Measurements from ENCODE around the gene KCNAB3.

Gene KCNAB3

GRCh38 chr17:7883781-7884386, 45.8 kb downstream of the KCNAB3 start:
- H3K4me2 ChIP-seq, result peak overlapping the region; percentile 63 to 95 (median 83)
- peaks cover 0 to 24% (median 5%) of the 10 kb centered on the region in 11 experiments; a peak in 11 of 22 replicates for H3K36me3 ChIP-seq
- peak overlapping the region; percentile 38 to 97 (median 57) for H3K4me3 ChIP-seq
- no peaks in the 10 kb centered on the region for H3K27me3 ChIP-seq
- peak overlapping the region; percentile 75 to 96 (median 81) for H3K9ac ChIP-seq
- no peaks in the 10 kb centered on the region for H3K9me3 ChIP-seq (replicated peaks in 1 of 11)
- peak overlapping the region; percentile 66 to 98 (median 88); a peak in 21 of 22 replicates for H3K27ac ChIP-seq
- H3K4me1 ChIP-seq, result peaks cover 56 to 65% (median 59%) of the 10 kb centered on the region in 10 experiments
- no peak for TF ChIP-seq Cebpa-rat (IDR thresholded peaks at IDR 0.05)
- H4K20me1 ChIP-seq, result peaks cover 0 to 13% (median 12%) of the 10 kb centered on the region in 11 experiments; a peak in 17 of 22 replicates

- peaks cover 0 to 32% (median 9%) of the 10 kb centered on the region in 11 experiments; a peak in 14 of 22 replicates for H3K36me3 ChIP-seq
- H4K20me1 ChIP-seq, result peaks cover 0 to under 1% (median 0%) of the 10 kb centered on the region in 11 experiments; a peak in 3 of 22 replicates
- no peak overlapping the region for H3K4me3 ChIP-seq
- peaks cover 45 to 53% (median 49%) of the 10 kb centered on the region in 10 experiments for H3K4me1 ChIP-seq
- H3K9me3 ChIP-seq (replicated peaks in 1 of 11), result no peaks in the 10 kb centered on the region
- H3K27ac ChIP-seq, result peak overlapping the region in 8 of 11 experiments; percentile 82 to 98 (median 92); a peak in 8 of 22 replicates
- H3K9ac ChIP-seq, result peak overlapping the region in 3 of 11 experiments; percentile 4 to 92 (median 80); a peak in 2 of 22 replicates
- H3K4me2 ChIP-seq, result peak overlapping the region; percentile 63 to 95 (median 83)
- H3K27me3 ChIP-seq, result no peaks in the 10 kb centered on the region
- no peak for TF ChIP-seq Cebpa-rat (IDR thresholded peaks at IDR 0.05)
These were observed 47.0 kb downstream of the KCNAB3 start for GRCh38 chr17:7882629-7883028.

- Histone ChIP-seq H4K20me1 (no peaks in the 10 kb centered on the region; a peak in 1 of 22 replicates), H3K9ac (peak overlapping the region in 9 of 11 experiments; percentile 11 to 62 (median 43); a peak in 12 of 22 replicates), H3K9me3 (replicated peaks in 1 of 11) (no peaks in the 10 kb centered on the region), H3K27me3 (no peaks in the 10 kb centered on the region), H3K27ac (peak overlapping the region in 9 of 11 experiments; percentile 4 to 98 (median 68); a peak in 13 of 22 replicates), H3K36me3 (peaks cover 0 to 37% (median 12%) of the 10 kb centered on the region in 11 experiments; a peak in 14 of 22 replicates), H3K4me1 (peaks cover 45 to 57% (median 50%) of the 10 kb centered on the region in 10 experiments), H3K4me3 (peak overlapping the region in 4 of 10 experiments; percentile 2 to 34 (median 28); a peak in 3 of 20 replicates), H3K4me2 (peak overlapping the region; percentile 63 to 95 (median 83))
- TF ChIP-seq Cebpa-rat (IDR thresholded peaks at IDR 0.05), result no peak
These were observed 47.6 kb downstream of the KCNAB3 start for GRCh38 chr17:7882068-7882467.

GRCh38 chr17:7881276-7882054, 48.2 kb downstream of the KCNAB3 start:
- peaks cover 46 to 63% (median 48%) of the 10 kb centered on the region in 10 experiments for H3K4me1 ChIP-seq
- peaks cover 0 to 41% (median 12%) of the 10 kb centered on the region in 11 experiments; a peak in 14 of 22 replicates for H3K36me3 ChIP-seq
- no peak for TF ChIP-seq Cebpa-rat (IDR thresholded peaks at IDR 0.05)
- H3K9me3 ChIP-seq (replicated peaks in 1 of 11), result no peaks in the 10 kb centered on the region
- H3K27ac ChIP-seq, result peak overlapping the region in 10 of 11 experiments; percentile 3 to 98 (median 63); a peak in 17 of 22 replicates
- peak overlapping the region in 4 of 10 experiments; percentile 2 to 34 (median 28); a peak in 6 of 20 replicates for H3K4me3 ChIP-seq
- H4K20me1 ChIP-seq, result no peaks in the 10 kb centered on the region; a peak in 1 of 22 replicates
- H3K27me3 ChIP-seq, result no peaks in the 10 kb centered on the region
- peak overlapping the region; percentile 10 to 62 (median 41); a peak in 16 of 22 replicates for H3K9ac ChIP-seq
- peak overlapping the region; percentile 63 to 95 (median 83) for H3K4me2 ChIP-seq

GRCh38 chr17:7880076-7880868, 49.4 kb downstream of the KCNAB3 start:
- no peak for TF ChIP-seq Cebpa-rat (IDR thresholded peaks at IDR 0.05)
- Histone ChIP-seq H3K36me3 (peaks cover 7 to 53% (median 17%) of the 10 kb centered on the region in 11 experiments; a peak in 16 of 22 replicates), H3K27ac (peak overlapping the region in 8 of 11 experiments; percentile 28 to 98 (median 68); a peak in 18 of 22 replicates), H3K4me3 (peak overlapping the region in 3 of 10 experiments; percentile 7 to 34 (median 34); a peak in 5 of 20 replicates), H3K27me3 (no peaks in the 10 kb centered on the region), H3K9me3 (replicated peaks in 1 of 11) (no peaks in the 10 kb centered on the region), H3K4me1 (peaks cover 46 to 72% (median 50%) of the 10 kb centered on the region in 10 experiments), H4K20me1 (no peaks in the 10 kb centered on the region), H3K4me2 (peak overlapping the region; percentile 63 to 95 (median 83); a peak in 21 of 22 replicates), H3K9ac (peak overlapping the region; percentile 5 to 62 (median 51); a peak in 16 of 22 replicates)

GRCh38 chr17:7878234-7878633, 51.4 kb downstream of the KCNAB3 start:
- Histone ChIP-seq H3K4me1 (peaks cover 36 to 83% (median 43%) of the 10 kb centered on the region in 10 experiments), H3K4me3 (no peak overlapping the region), H3K9me3 (replicated peaks in 1 of 11) (no peaks in the 10 kb centered on the region), H3K27ac (no peak overlapping the region), H3K9ac (no peak overlapping the region), H4K20me1 (no peaks in the 10 kb centered on the region; a peak in 1 of 22 replicates), H3K4me2 (no peak overlapping the region), H3K27me3 (no peaks in the 10 kb centered on the region), H3K36me3 (peaks cover 15 to 73% (median 27%) of the 10 kb centered on the region in 11 experiments; a peak in 20 of 22 replicates)
- no peak for TF ChIP-seq Cebpa-rat (IDR thresholded peaks at IDR 0.05)

GRCh38 chr17:7875804-7876370, 53.8 kb downstream of the KCNAB3 start:
- Histone ChIP-seq H3K27me3 (no peaks in the 10 kb centered on the region), H3K36me3 (peaks cover 24 to 85% (median 45%) of the 10 kb centered on the region in 11 experiments)
- no peak for TF ChIP-seq Cebpa-rat (IDR thresholded peaks at IDR 0.05)

More at GRCh38 chr17:7875804-7876370, 53.8 kb downstream of the KCNAB3 start:
- Histone ChIP-seq H3K4me2 (peak overlapping the region in 5 of 11 experiments; percentile 15 to 70 (median 48); a peak in 9 of 22 replicates), H3K9ac (no peak overlapping the region), H3K9me3 (replicated peaks in 1 of 11) (no peaks in the 10 kb centered on the region), H3K27ac (0 out of 22 replicates have a peak overlapping the region, but pooled peaks of 1 of the 11 experiments have one; percentile 16), H3K4me1 (peaks cover 13 to 63% (median 22%) of the 10 kb centered on the region in 10 experiments), H4K20me1 (no peaks in the 10 kb centered on the region; a peak in 1 of 22 replicates), H3K4me3 (no peak overlapping the region)
